MCF 10A (cell line): ENCODE data around the gene FOXK1. TPM values are rescaled to one million over a fixed set of nuclear protein-coding genes. Genes with fewer than 3 reads are reported as not detected.

Experiments
- BruUV-seq: library from RNA; stranded (reverse); fragments of 400-500 nt; replicated peaks from 2 replicates; lab custom pipeline; 2021; lab: Mats Ljungman, UMichigan
- CTCF ChIA-PET: fragments of 300-600 bp; sonication (Branson Sonifier 250); formaldehyde crosslinking; extraction: SDS; loops from one replicate; lab custom pipeline; 2021; ENCODE audit warnings: antibody characterized with exemption, inconsistent platforms; lab: Yijun Ruan, JAX
- POLR2A ChIA-PET: fragments of 300-600, 350-650 bp; sonication (Branson Sonifier 250); formaldehyde crosslinking; extraction: SDS; loops from one replicate; lab custom pipeline; 2020; ENCODE audit warnings: antibody characterized with exemption, inconsistent platforms; lab: Yijun Ruan, JAX
- DNase-seq: peaks from one replicate; pipeline ENCODE4 v3.0.0-alpha.2; 2018; ENCODE audit not compliant: unreplicated experiment
- H3K27ac Mint-ChIP-seq: one replicate; pipeline ENCODE4 v1.8.0; 2022; ENCODE audit warnings: mild to moderate bottlenecking, low read depth, mixed read lengths; ENCODE audit not compliant: unreplicated experiment
- H3K27me3 Mint-ChIP-seq: one replicate; pipeline ENCODE4 v1.8.0; 2022; ENCODE audit warnings: mixed read lengths; ENCODE audit not compliant: insufficient read depth, unreplicated experiment
- H3K36me3 Mint-ChIP-seq: one replicate; pipeline ENCODE4 v1.8.0; 2022; ENCODE audit warnings: mild to moderate bottlenecking, moderate library complexity, mixed read lengths; ENCODE audit not compliant: insufficient read depth, unreplicated experiment
- H3K4me1 Mint-ChIP-seq: one replicate; pipeline ENCODE4 v1.8.0; 2022; ENCODE audit warnings: mixed read lengths; ENCODE audit not compliant: insufficient read depth, unreplicated experiment
- H3K4me3 Mint-ChIP-seq: one replicate; pipeline ENCODE4 v1.8.0; 2022; ENCODE audit warnings: mild to moderate bottlenecking, moderate library complexity, mixed read lengths; ENCODE audit not compliant: unreplicated experiment
- H3K9me3 Mint-ChIP-seq: one replicate; pipeline ENCODE4 v1.8.0; 2022; ENCODE audit warnings: mixed read lengths; ENCODE audit not compliant: unreplicated experiment
- intact Hi-C: fragments of 100-400 bp; cut with micrococcal nuclease; formaldehyde crosslinking; loops from 2 replicates; pipeline ENCODE4 v1.14.1; 2022
- total RNA-seq: library from RNA; stranded (reverse); gene quantifications from 2 replicates; pipeline ENCODE4 v1.2.3, GENCODE V29; 2022
- TF ChIP-seq, protein P1 (sequence below): fragments of 200-600 bp; IDR thresholded peaks from one replicate; pipeline ENCODE4 v1.8.0; 2022; ENCODE audit warnings: antibody characterized with exemption, mild to moderate bottlenecking; ENCODE audit not compliant: unreplicated experiment

Gene FOXK1
- total RNA-seq, 1 experiment from 2014 or later = 37.7 TPM

GRCh38 chr7:4783762-4784351 is 101.8 kb downstream of the FOXK1 start:
- BruUV-seq = no TSS peak
- Mint-ChIP-seq H3K27me3 (no peaks in the 10 kb centered on the region), H3K4me1 (peaks cover 5% of the 10 kb centered on the region), H3K36me3 (peaks cover 29% of the 10 kb centered on the region), H3K4me3 (no peak overlapping the region), H3K27ac (no peak overlapping the region), H3K9me3 (no peaks in the 10 kb centered on the region)
- no peak for DNase-seq
- TF ChIP-seq, protein P1, sequence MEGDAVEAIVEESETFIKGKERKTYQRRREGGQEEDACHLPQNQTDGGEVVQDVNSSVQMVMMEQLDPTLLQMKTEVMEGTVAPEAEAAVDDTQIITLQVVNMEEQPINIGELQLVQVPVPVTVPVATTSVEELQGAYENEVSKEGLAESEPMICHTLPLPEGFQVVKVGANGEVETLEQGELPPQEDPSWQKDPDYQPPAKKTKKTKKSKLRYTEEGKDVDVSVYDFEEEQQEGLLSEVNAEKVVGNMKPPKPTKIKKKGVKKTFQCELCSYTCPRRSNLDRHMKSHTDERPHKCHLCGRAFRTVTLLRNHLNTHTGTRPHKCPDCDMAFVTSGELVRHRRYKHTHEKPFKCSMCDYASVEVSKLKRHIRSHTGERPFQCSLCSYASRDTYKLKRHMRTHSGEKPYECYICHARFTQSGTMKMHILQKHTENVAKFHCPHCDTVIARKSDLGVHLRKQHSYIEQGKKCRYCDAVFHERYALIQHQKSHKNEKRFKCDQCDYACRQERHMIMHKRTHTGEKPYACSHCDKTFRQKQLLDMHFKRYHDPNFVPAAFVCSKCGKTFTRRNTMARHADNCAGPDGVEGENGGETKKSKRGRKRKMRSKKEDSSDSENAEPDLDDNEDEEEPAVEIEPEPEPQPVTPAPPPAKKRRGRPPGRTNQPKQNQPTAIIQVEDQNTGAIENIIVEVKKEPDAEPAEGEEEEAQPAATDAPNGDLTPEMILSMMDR = no peak
- ChIA-PET CTCF (interaction anchor here (0.6 to 3.5 kb wide), 2 partner anchors 14 to 1152 kb away, joined by 3 to 12 read pairs; no protein-coding TSS in a partner anchor), POLR2A (no interaction called here)
- intact Hi-C loops = no loop called here

DNA sequence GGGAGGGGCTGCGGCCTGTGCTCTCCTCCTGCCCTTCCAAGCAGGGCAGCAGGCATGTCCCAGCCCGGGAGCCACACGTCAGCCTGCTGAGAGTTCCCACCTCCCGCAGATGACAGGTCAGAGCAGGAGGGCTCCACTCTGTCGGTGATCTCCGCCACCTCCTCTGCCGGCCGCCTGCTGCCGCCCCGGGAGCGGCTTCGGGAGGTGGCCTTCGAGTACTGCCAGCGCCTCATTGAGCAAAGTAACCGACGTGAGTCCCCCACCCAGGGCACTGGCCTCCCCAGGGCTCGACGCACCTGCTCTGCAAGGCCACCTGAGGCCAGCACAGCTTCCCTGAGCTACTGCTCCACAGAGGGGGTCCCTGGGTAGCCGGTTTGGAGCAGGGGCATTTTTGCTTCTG is 102.7 kb downstream of the FOXK1 start:
- Mint-ChIP-seq H3K4me1 (peaks cover 5% of the 10 kb centered on the region), H3K36me3 (peaks cover 29% of the 10 kb centered on the region), H3K4me3 (no peak overlapping the region), H3K27ac (no peak overlapping the region), H3K9me3 (no peaks in the 10 kb centered on the region), H3K27me3 (no peaks in the 10 kb centered on the region)
- TF ChIP-seq, protein P1 = no peak
- no TSS peak for BruUV-seq
- intact Hi-C loops = no loop called here
- ChIA-PET CTCF (interaction anchor here (3.5 kb wide), 1 partner anchor 14 kb away, joined by 12 read pairs; no protein-coding TSS in a partner anchor), POLR2A (no interaction called here)
- DNase-seq = no peak

GRCh38 chr7:4785371-4785770 is 103.3 kb downstream of the FOXK1 start:
- peaks cover 32% of the 10 kb centered on the region for H3K36me3 Mint-ChIP-seq
- no peak overlapping the region for H3K27ac Mint-ChIP-seq
- peaks cover 5% of the 10 kb centered on the region for H3K4me1 Mint-ChIP-seq
- H3K9me3 Mint-ChIP-seq = no peaks in the 10 kb centered on the region
- no TSS peak for BruUV-seq
- CTCF ChIA-PET = interaction anchor here (3.5 kb wide), 1 partner anchor 13 kb away, joined by 12 read pairs; no protein-coding TSS in a partner anchor
- POLR2A ChIA-PET = interaction anchor here (0.7 kb wide), 1 partner anchor 10 kb away, joined by 3 read pairs; the partner anchor contains the start of gene AP5Z1
- no peak overlapping the region for H3K4me3 Mint-ChIP-seq
- intact Hi-C loops = no loop called here
- TF ChIP-seq, protein P1 = no peak
- no peaks in the 10 kb centered on the region for H3K27me3 Mint-ChIP-seq
- no peak for DNase-seq

- TF ChIP-seq, protein P1 = no peak
- CTCF ChIA-PET = interaction anchor here (0.7 to 3.5 kb wide), 2 partner anchors 12 to 31 kb away, joined by 3 to 12 read pairs; no protein-coding TSS in a partner anchor
- H3K4me3 Mint-ChIP-seq = no peak overlapping the region
- H3K9me3 Mint-ChIP-seq = no peaks in the 10 kb centered on the region
- POLR2A ChIA-PET = interaction anchor here (0.7 kb wide), 1 partner anchor 11 kb away, joined by 3 read pairs; the partner anchor contains the start of gene AP5Z1
- DNase-seq = no peak
- H3K36me3 Mint-ChIP-seq = peaks cover 35% of the 10 kb centered on the region
- BruUV-seq = no TSS peak
- H3K27me3 Mint-ChIP-seq = no peaks in the 10 kb centered on the region
- intact Hi-C loops = no loop called here
- H3K27ac Mint-ChIP-seq = no peak overlapping the region
- peaks cover 5% of the 10 kb centered on the region for H3K4me1 Mint-ChIP-seq
Observed at GRCh38 chr7:4786015-4786414, 103.9 kb downstream of the FOXK1 start.
